NCI-H2227 (cell line): ENCODE data around the gene PCCA.
A peak's percentile ranks its signal among the peaks of the same experiment; 100 is the strongest.

Experiments used
- DNase-seq: peaks from one replicate; lab custom pipeline; 2025; ENCODE audit not compliant: unreplicated experiment; lab: John Stamatoyannopoulos, UW

Gene PCCA

GRCh38 chr13:100398360-100398759 is 309.5 kb downstream of the PCCA start:
- DNase-seq, result no peak

- peak; percentile 74 for DNase-seq
Measured at GRCh38 chr13:100399455-100399854, 310.6 kb downstream of the PCCA start.

- DNase-seq, result no peak
Measured at GRCh38 chr13:100403675-100404074, 314.8 kb downstream of the PCCA start.

- peak; percentile 3 for DNase-seq
Measured at GRCh38 chr13:100409132-100409531, 320.2 kb downstream of the PCCA start.

GRCh38 chr13:100423375-100423774 is 334.5 kb downstream of the PCCA start:
- DNase-seq, result no peak

- DNase-seq, result no peak
Measured at GRCh38 chr13:100428986-100429385, 340.1 kb downstream of the PCCA start.

- no peak for DNase-seq
Measured at GRCh38 chr13:100432611-100433010, 343.7 kb downstream of the PCCA start.

GRCh38 chr13:100433475-100433874 is 344.6 kb downstream of the PCCA start:
- DNase-seq, result no peak

GRCh38 chr13:100434010-100434763 is 345.3 kb downstream of the PCCA start:
- no peak for DNase-seq

GRCh38 chr13:100436099-100436498 is 347.2 kb downstream of the PCCA start:
- no peak for DNase-seq

GRCh38 chr13:100438059-100438788 is 349.3 kb downstream of the PCCA start:
- peak; percentile 12 for DNase-seq

- DNase-seq, result peak; percentile 38
Measured at GRCh38 chr13:100439247-100439970, 350.5 kb downstream of the PCCA start.

- DNase-seq, result no peak
Measured at GRCh38 chr13:100440751-100441425, 352.0 kb downstream of the PCCA start.

- no peak for DNase-seq
Measured at GRCh38 chr13:100442095-100442832, 353.4 kb downstream of the PCCA start.

GRCh38 chr13:100443278-100443997 is 354.5 kb downstream of the PCCA start:
- DNase-seq, result no peak

GRCh38 chr13:100443998-100444328 is 355.1 kb downstream of the PCCA start:
- DNase-seq, result no peak

GRCh38 chr13:100447831-100448230 is 358.9 kb downstream of the PCCA start:
- DNase-seq, result no peak

- no peak for DNase-seq
Measured at GRCh38 chr13:100451923-100452322, 363.0 kb downstream of the PCCA start.

GRCh38 chr13:100454876-100455275 is 366.0 kb downstream of the PCCA start:
- no peak for DNase-seq

GRCh38 chr13:100458673-100459072 is 369.8 kb downstream of the PCCA start:
- DNase-seq, result no peak
